ENCODE measurements around the gene PCYT2. TPM values are rescaled to one million over a fixed set of nuclear protein-coding genes. Genes with fewer than 3 reads are reported as not detected.

Gene PCYT2
- total RNA-seq, 4 donors from 2014 or later: 4.1 to 27.7 (median 18.8) TPM

DNA sequence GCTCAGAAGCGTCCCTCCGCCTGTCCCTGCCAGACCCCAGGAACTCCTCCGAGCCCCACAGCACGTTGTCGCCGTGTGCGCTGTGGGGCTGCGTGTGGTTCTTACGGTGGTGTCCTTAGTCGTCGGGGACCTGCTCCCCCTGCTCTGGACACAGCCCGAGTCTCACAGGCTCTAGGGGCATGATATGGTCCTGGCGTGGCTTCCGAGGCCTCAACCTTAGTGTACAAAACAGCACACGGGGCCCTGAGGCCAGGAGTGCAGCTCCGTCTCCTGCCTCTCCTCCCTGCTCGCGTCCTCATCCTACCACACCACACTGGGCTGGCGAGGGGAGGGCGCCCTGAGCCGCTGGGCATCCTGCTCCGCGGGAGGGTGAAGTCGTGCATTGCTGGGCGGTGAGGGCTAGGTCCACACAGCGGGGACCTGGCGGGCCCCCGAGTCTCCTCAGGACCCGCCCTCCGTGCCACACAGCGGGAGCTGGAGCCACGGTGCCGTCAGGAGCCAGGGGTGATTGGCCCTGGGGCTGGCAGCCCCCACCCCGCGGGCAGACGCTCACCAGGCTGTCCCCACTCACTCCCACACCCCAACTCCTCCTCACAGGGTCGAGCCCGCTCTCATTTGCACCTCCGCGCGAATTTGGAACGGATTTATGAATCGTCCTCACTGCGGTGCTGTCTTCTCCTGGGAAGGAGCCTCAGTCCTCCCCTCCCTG is 17.5 kb upstream of the PCYT2 start:
- no peaks in the 10 kb centered on the region for H3K9me3 ChIP-seq
- no peaks in the 10 kb centered on the region for H3K27me3 ChIP-seq
- peaks cover 4 to 19% of the 10 kb centered on the region in 2 donors for H3K4me1 ChIP-seq
- H3K27ac ChIP-seq: no peak overlapping the region
- no peak for DNase-seq
- TF ChIP-seq, protein P1, sequence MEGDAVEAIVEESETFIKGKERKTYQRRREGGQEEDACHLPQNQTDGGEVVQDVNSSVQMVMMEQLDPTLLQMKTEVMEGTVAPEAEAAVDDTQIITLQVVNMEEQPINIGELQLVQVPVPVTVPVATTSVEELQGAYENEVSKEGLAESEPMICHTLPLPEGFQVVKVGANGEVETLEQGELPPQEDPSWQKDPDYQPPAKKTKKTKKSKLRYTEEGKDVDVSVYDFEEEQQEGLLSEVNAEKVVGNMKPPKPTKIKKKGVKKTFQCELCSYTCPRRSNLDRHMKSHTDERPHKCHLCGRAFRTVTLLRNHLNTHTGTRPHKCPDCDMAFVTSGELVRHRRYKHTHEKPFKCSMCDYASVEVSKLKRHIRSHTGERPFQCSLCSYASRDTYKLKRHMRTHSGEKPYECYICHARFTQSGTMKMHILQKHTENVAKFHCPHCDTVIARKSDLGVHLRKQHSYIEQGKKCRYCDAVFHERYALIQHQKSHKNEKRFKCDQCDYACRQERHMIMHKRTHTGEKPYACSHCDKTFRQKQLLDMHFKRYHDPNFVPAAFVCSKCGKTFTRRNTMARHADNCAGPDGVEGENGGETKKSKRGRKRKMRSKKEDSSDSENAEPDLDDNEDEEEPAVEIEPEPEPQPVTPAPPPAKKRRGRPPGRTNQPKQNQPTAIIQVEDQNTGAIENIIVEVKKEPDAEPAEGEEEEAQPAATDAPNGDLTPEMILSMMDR (IDR thresholded peaks at IDR 0.05): no peak
- no peak for TF ChIP-seq POLR2A (IDR thresholded peaks at IDR 0.05)
- peak overlapping the region; percentile 2 to 51 for H3K4me3 ChIP-seq
- H3K36me3 ChIP-seq: no peaks in the 10 kb centered on the region
- intact Hi-C loops (cut with DNase I; ENCODE audit: low total_unique reads): no loop called here

DNA sequence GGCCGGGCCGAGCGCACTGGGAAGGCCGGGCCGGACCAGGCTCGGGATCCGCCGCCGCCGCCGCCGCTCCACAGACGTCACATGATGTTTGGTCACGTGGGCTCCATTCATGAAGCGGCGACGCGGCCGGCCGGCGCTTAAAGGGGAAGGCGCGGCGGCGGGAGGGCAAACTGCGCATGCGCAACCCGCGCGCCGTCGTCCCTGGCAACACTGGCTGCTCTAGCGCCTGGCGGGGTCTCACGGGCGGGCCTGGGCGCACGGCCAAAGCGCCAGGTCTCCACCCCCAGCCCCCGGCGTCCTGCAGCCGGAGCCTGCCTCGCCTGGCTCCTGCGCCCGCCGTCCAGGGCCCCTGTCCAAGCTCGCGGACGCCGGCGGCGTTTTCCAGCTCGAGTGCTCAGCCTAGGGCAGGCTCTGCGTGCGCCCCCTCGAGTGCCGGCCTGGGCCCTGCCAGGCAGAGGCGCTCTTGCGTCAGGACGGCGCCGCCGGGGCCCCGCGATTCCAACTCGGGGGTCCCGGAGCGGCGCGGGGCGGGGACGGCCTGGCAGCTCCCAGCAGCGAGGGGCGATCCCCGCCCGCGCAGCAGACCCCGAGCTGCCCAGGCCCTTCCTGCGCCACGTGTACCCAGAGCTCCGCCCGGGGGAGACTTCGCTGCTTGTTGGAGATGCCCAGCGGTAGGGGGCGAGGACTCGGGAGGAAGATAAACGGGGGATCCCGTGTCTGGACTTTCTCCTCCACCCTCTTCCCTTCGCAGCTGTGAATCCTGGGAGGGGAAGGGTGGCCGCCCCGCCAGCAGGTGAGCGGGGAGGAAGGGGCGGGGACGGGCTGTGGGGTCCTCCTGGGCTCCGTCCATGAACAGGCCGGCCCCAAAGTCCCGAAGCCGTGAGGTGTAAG is 16.7 kb upstream of the PCYT2 start, which contains the start of gene MAFG:
MAFG (minus strand) TSS at position 83 of the 891 bp plus-strand sequence. CDS start 4,550 bp downstream, outside the sequence.
- Histone ChIP-seq H3K27ac (peak within 1 kb of the TSS; percentile 88 to 93), H3K36me3 (no peaks in the 10 kb centered on the region), H3K27me3 (no peaks in the 10 kb centered on the region), H3K9me3 (no peaks in the 10 kb centered on the region), H3K4me1 (peaks cover 4 to 25% of the 10 kb centered on the region in 2 donors), H3K4me3 (peak within 1 kb of the TSS; percentile 60 to 90)
- intact Hi-C loops (cut with DNase I; ENCODE audit: low total_unique reads): no loop called here
- TF ChIP-seq, protein P1 (IDR thresholded peaks at IDR 0.05): peak in 3 of 4 experiments; percentile 25 to 52 (median 38)
- TF ChIP-seq POLR2A (IDR thresholded peaks at IDR 0.05): peak; percentile 65 to 73
- peak; percentile 92 to 94 for DNase-seq

DNA sequence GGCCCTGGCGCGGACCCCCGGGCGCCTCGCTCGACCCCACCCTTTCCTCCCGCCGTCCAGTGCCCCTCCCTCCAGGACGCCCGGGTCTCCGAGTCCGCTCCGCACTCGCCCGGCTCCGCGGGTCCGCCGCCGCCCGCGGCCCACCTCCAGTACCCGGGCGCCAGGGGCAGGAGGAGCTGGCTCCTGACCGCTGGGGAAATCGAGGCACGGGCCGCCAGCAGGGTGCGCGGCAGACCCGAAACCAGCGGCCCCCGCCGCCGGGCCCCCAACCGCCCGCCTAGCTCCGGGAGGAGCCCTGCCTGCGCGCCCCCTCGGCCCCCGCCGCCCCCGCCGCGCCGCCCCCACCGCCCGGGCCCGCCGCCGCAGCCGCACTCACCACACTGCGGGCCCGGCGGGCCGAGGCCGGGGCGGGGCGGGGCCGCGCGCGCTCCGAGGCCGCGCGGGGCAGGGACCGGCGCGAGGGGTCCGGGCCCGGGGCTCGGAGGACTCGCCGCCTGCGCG is 16.0 kb upstream of the PCYT2 start:
- Histone ChIP-seq H3K36me3 (no peaks in the 10 kb centered on the region), H3K27ac (peak overlapping the region; percentile 88 to 93), H3K4me3 (peak overlapping the region; percentile 60 to 90), H3K27me3 (no peaks in the 10 kb centered on the region), H3K9me3 (no peaks in the 10 kb centered on the region), H3K4me1 (peaks cover 4 to 30% of the 10 kb centered on the region in 2 donors)
- intact Hi-C loops (cut with DNase I; ENCODE audit: low total_unique reads): no loop called here
- DNase-seq: peak in 1 of 2 donors; percentile 46
- TF ChIP-seq POLR2A (IDR thresholded peaks at IDR 0.05): no peak
- TF ChIP-seq, protein P1 (IDR thresholded peaks at IDR 0.05): no peak

DNA sequence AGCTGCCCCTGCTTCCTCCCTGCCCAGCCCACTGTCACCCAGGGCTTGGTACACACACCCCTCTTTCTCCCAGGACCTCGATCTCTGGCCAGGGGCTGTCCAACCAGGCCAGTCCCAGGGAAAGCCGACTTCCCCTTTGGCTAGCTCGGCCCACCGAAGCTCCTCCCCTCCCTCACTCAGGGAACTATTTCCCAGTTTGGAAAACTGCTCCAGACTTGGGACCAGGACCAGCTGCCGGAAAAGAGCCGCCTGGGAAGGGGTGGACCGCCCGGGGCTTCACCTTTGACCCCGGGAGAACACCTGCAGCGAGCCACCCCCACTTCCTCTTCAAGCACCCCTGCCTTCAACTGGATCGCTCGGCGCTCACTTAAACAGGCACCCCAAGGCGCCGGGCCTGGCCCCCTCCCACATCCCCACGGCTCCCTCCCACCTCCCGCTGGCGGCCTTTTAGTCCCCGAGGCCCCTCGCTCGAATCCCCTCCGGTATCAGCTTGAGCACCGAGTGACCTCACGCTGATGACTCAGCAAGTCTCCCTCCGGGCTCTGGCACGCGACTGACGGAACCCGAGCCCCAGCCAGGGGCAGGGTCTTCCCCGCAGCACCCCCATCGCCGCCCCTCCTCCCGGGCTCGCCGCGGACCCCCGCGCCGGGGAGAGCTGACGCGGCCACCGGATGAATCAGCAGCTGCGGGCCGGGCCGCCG is 15.4 kb upstream of the PCYT2 start:
- TF ChIP-seq, protein P1 (IDR thresholded peaks at IDR 0.05): no peak
- TF ChIP-seq POLR2A (IDR thresholded peaks at IDR 0.05): peak; percentile 4 to 6
- Histone ChIP-seq H3K4me1 (peaks cover 4 to 30% of the 10 kb centered on the region in 2 donors), H3K36me3 (no peaks in the 10 kb centered on the region), H3K27me3 (no peaks in the 10 kb centered on the region), H3K4me3 (peak overlapping the region; percentile 60 to 90), H3K9me3 (no peaks in the 10 kb centered on the region), H3K27ac (peak overlapping the region; percentile 88 to 93)
- DNase-seq: peak; percentile 70 to 72
- intact Hi-C loops (cut with DNase I; ENCODE audit: low total_unique reads): no loop called here

Data from uterus (tissue), 4 donors.